Activated CD4-positive, CD25-positive, alpha-beta regulatory T cell treated with anti-CD3 and anti-CD28 coated beads, Interleukin-2, amount 50 U/mL, for 16 hours (primary cell): ENCODE measurements around the gene PWP2.
"Not testable (repeated sequence)": the region's sequence is repeated elsewhere in the genome, so short reads cannot be mapped to it uniquely, and the experiment has no call there.

Experiments
- DNase-seq: peaks from one replicate; pipeline ENCODE4 v3.0.0-alpha.2; 2020; ENCODE audit warnings: low read depth, low spot score

Gene PWP2

DNA sequence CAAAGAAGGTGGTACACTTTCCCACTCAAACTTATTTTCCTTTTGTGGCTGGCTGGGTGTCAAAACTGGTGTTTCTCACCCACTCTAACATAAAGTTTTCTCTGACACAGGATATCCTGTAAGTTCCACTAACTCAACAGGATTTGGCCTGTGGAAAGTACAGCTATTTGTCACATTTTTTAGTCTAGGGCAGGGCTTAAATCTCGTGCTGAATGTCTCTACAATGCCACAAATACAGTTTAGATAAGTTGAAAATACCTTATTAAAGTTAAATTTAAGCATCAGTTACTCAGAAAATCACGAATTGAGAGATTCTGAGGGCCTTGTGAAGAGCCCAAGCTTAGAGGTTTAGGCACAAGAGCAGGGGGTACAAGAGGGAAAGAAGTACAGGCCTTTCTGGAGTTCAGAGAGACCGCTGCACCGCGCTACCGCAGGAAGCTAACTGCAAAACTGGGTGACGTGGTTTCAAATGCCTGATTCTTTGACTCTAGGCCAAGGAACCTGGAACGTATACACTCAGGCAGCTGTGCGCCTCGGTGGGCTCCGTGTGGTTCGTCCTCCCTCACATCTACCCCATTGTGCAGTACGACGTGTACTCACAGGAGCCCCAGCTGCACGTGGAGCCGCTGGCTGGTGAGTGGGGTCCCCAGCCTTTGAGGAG lies 23.4 kb upstream of the PWP2 start:
- DNase-seq = no peak

DNA sequence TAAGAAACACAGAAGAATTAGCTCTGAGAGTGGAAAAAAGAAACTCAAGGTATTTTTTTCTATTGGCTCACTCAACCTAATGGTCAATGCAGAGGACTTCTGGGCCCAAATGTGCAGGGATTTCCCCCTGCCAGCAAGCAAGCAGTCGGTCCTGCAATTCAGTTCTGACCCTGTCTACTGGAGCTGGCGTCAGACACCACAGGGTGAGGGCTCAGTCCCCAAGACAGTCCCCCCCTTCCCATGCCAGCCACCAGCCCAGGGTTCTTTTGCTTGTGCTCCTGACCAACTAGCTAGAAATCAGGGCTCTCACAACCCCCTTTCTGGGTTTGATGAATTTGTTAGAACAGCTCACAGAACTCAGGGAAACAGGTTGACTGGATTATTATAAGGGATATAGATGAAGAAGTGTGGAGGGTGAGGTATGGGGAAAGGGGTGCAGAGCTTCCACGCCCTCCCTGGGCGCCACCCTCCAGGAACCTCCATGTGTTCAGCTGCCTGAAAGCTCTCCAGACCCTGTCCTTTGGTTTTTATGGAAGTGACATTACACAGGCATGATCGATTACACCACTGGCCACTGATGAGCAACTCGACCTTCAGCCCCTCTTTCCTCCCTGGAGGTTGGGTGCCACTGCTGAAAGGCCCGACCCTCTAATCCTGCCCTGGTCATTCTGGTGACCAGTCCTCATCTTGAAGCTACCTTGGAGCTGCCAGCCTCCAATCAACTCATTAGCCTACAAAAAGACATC lies 22.5 kb upstream of the PWP2 start:
- DNase-seq = no peak

DNA sequence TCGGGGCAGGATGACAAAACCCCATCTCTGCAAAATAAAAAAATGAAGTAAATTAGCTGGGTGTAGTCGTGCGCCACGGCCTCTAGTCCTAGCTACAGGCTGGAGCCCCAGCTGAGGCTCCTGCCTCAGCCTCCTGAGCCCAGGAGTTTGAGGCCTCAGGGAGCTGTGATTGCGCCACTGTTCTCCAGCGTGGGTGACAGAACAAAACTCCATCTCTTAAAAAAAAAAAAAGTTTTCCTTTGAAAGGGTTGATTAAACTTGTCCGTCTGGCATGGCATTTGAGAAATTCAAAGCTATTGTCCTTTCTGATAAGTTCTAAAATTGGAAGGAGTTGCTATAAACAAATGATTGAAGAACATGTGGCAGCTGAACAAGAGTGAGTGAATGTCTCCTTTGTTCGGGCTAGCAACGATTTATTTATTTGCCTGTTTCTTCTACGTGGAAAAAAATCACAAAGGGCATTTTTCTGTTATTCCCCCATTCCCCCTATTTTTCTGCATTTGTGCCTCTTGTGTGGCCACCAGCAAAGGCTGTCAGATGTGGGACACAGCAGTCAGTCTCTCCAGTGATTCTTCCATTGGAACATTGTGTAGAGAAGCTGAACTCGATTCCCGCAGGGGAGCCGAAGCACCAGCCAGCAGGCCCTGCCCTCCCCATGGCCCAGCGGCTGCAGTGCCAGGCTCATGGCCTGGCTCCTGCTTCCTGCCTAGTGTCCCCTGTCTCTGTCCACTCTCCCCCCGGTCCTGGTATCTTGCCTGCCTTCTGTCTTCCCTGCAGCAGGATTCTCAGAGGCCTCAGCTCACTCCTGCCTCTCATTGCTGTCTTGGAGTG lies 21.5 kb upstream of the PWP2 start:
- no peak for DNase-seq

DNA sequence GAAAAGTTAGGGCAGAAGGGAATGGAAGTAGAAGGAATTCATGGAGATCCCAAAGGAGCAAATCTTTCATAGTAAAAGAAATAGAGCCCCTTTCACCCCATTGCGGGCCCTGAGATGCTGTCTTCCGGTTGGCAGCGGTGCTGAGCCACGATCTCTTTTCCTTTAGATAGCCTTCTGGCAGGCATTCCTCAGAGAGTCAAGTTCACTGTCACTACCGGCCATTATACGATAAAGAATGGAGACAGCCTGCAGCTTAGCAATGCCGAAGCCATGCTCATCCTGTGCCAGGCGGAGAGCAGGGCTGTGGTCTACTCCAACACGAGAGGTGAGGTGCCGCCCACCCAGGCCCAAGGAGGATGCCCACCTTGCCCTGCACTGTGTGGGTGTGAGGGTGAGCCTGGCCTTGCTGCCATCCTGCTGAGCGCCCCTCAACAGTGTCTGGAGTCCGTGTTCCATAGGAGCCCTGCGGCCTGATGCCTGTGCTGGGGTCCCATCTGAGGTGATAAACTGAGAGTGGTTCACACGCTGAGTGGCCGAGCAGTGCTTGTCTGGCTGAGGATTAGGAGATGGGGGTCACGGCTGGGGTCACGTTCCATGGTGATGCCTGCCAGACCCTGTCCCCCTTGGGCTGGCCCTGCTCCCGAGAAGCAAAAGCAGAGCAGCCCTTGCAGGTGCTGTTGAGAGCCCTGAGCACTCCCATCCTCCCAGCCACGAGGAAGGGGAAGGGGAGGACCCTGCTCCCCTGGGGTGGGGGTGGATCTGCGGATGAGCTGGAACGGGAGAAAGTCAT lies 20.4 kb upstream of the PWP2 start:
- no peak for DNase-seq

DNA sequence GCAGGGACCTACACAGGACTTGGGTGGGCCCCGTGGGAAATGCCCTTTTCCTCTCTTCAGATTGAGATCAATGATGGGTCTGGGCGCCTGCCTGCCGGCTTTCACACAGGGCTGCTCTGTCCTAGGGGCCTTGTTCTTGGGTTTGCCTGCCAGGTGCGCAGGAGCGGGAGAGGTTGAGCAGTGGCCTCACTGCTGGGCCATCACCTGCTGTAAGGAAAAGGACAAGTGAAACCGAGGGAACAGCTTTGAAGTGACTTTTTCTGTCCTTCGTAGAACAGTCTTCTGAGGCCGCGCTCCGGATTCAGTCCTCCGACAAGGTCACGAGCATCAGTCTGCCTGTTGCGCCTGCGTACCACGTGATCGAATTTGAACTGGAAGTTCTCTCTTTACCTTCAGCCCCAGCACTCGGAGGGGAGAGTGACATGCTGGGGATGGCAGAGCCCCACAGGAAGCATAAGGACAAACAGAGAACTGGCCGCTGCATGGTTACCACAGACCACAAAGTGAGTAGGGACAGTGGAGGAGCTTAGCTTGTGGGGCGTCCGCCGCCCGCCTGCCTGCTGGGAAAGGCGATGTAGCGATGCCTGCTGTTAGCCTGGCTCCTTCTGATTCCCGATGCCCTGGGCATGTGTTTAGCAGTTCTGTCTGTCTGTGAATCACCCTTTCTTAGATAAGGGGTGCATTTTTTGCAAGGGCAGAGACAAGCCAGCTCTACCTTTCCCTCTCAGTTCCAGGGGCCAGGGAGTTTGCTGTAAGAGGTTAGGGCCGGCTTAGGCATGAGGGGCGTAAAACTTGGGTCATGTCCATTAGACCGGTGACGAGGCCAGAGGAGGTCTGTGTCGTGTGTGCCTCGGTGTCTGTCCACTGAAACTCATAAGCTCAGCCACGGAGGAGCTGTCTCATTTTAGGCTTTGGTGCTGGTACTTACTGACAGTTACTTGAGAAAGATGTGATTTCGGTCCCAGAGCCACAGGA lies 19.5 kb upstream of the PWP2 start:
- no peak for DNase-seq

DNA sequence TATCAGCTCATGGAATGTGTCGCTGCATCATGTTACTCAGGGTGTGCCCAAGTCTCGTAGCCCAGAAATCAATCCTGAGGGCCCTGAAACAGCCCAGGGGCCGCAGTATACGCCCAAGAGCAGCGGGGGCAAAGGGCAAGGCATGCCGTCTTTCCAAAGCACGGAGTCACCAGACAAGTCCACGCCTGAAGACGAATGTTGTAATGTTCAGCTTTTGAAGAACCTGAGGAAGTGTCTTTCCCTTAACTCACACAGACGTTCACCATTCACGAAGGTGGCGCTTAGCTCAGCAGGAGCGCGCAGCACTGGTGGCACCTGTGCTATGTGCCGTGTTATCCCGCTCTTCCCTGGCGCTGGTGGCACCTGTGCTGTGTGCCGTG lies 18.8 kb upstream of the PWP2 start:
- no peak for DNase-seq

DNA sequence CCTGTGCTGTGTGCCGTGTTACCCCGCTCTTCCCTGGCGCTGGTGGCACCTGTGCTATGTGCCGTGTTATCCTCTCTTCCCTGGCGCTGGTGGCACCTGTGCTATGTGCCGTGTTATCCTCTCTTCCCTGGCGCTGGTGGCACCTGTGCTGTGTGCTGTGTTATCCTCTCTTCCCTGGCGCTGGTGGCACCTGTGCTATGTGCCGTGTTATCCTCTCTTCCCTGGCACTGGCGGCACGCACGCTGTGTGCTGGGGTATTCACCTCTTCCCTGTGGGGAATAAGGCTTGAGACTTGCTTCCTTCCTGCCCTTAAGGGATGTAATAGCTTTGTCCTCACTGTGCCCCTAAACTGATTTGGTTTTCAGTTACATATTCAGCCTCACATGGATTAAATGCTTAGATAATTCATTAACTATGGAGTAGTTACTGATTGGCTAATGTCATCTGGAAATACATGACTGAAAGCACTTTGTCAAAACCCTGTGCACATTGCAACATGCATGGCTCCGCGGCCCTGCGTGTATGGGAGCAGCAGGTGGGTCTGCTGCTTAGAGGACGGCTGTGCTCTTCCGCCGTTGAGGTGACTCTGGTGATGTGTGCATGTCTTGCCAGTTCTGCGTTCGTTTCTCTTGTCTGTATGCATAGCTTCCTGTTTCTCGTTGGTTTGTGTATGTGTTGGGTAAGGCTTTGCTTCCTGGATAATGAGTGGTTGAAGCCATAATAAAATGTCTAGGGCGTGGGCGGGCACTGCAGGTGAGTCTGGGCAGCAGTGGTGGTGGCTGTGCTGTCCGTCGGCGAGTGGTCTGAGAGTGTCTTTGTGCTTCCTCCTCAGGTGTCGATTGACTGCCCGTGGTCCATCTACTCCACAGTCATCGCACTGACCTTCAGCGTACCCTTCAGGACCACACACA lies 17.9 kb upstream of the PWP2 start:
- DNase-seq = peak; percentile 13

DNA sequence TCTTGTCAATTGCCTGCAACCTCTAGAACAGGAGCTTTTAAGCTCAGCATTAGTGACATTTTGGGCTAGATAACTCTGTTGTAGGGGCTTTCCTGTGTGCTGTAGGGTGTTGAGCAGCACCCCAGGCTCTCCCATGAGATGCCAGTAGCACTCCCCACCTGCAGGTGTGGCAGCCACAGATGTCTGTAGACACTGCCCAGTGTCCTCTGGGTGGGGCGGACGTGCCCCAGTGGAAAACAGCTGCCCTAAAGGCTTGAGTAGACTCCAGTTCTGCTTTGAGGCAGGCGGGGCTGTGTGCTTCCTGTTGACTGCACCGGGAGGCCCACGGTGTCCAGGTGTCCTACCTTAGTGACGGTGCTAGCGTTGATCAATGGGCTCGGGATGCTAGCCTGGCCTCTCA lies 16.9 kb upstream of the PWP2 start:
- no peak for DNase-seq

DNA sequence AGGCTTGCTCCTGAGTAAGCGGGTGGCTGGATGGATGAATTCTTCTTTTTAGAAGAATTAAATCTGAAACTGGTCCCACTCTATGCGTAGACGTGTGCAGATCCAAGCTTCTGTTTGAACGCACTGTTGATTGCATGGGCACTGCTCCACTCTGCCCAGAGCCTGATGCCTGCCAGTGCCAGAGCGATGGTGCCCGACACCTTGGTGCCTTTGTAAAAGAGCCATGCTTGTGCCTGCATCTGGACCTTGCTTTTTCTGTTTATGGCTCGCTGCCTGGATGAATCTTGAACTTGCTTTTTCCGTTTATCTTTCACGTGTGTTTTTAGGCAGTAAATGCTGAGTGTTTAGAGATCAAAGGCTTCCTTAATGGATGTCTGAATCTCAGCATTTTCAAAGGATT lies 15.0 kb upstream of the PWP2 start:
- no peak for DNase-seq

DNA sequence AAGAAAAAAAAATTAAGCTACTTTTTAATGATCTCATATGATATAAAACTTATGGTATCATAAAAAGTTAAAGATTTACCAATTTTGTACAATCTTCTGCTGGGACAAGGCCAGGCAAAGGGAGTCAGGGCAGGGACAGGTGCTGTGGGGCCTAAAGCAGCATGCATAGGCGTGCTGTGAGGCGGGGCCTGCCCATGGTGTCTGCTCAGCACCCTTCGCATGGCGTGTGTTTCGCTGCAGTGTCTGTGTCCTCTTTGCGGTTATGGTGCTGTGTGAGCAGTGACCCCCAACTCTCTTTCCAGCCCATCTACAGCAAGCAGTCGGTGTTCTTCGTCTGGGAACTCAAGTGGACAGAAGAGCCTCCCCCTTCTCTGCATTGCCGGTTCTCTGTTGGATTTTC lies 13.4 kb upstream of the PWP2 start:
- no peak for DNase-seq

DNA sequence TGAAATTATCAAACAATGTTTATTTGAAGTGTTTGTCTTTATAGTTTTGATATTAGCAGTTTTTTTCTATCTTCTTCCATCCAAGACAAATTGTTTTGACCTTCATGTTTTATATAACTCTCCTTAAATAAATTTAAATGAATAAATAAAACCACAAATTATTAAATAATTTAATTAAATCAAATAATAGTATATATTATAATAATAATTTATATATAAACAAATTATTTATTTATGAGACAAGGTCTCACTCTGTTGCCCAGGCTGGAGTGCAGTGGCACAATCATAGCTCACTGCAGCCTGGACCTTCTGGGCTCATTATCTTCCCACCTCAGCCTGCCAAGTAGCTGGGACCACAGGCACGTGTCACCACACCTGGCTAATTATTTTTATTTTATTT lies 12.4 kb upstream of the PWP2 start:
- DNase-seq = no peak

DNA sequence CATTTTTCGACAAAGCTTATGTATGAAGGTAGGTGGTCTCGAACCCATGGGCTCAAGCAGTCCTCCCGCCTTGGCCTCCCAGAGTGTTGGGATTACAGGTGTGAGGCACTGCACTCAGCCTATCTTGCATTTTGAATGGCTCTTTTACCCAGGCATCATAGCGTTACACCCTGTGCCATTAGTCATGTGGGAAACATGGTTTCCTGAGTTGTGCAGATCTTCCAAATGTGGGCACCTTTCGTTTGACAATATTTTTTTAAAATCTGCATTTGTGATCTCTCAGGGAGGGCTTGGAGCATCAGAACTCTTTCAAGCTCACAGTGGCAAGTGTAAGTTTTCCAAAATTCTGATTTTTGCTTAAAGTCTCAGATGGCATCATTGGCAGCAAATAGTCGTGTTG lies 8.7 kb upstream of the PWP2 start:
- DNase-seq = not testable (repeated sequence)

DNA sequence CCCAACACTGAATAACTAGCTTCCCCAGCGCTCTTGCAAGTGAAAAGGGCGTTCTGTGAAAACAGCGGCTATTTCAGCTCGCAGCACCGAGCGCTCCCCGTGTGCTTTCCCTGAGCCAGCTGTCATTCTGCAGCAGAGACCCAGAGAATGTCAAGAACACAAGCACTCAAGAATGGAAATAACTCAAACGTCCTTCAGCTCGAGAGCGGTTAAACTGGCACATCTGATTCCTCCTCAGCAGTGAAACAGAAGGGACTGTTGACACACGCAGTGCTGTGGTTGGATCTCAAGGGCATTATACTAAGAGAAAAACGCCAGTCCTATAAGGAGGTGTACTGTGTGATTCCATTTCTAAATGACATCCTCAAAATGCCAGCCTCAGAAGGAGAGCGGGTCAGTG lies 8.2 kb upstream of the PWP2 start:
- DNase-seq = not testable (repeated sequence)

DNA sequence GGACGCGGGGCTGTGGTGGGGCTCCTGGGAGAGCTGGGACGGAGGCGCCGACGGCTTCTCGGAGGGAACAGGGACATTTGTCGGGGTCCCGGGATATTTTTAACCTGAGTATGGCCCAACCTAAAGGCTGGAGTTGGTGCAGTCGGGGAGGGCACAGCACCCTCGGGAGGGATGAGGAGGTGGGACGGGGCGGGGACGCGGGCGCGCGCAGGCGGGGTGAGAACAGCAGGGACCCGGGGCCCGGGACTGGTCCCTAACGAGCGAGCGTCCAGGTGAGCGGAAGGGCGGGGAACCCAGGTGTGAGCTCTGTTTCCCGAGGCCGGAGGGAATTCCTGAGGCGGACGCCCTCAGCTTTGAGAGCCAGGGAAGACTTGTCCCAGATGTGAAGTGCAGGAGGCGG lies 390 bp downstream of the PWP2 start:
- not testable (repeated sequence) for DNase-seq

DNA sequence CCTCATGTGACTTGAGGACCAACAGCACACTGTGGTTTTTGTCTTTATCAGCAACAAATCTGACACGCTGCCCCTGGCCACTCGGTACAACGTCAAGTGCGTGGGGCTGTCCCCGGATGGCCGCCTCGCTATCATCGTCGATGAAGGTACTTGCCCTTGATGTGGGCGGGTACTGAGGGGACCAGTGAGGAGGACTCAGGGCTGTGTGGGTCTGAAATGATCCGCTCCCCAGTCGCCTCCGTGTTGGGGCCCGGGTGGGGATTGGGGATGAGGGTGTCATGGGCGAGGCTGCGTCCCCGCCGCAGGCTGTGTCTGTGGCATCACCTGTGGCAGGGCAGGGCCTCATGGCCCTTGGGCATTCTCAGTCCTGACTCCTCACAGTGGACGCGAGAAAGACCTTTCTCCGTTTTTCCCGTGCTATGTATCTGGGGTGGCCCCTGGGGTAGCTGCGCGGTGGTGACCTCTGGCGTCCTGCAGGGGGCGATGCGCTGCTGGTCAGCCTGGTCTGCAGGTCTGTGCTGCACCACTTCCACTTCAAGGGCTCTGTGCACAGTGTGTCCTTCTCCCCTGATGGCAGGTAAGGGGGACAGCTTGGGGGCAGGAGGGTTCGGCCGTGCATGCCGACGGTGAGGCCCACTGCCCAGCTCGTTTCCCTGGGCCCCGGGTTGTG lies 6.6 kb downstream of the PWP2 start:
- DNase-seq = not testable (repeated sequence)

DNA sequence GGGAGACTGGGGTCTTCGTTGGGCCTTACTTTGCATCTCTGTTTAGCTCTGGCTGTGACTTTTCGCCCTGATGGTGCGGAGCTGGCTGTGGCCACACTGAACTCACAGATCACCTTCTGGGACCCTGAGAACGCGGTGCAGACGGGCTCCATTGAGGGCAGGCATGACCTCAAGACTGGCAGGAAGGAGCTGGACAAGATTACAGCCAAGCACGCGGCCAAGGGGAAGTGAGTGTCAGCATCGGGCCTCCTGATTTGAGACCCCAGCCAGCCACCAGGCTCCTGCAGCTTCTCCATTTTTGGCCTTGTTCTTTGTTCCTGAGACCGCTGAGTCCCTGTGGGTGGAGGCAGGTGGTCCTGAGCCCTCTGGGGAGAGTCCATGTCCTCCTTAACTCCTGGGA lies 14.9 kb downstream of the PWP2 start:
- not testable (repeated sequence) for DNase-seq

DNA sequence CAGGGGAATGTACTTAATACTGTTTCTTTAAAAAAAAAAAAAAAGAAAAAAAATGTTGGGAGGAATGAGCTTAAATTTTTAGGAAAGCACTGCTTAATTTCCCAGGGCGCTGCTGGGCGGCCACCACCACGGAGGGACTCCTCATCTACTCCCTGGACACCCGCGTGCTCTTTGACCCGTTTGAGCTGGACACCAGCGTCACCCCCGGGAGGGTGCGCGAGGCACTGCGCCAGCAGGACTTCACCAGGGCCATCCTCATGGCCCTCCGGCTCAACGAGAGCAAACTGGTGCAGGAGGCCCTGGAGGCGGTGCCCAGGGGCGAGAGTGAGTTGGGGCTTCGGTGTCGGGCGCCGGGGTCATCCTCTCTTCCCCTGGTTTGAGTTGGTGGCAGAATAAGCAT lies 20.6 kb downstream of the PWP2 start:
- DNase-seq = not testable (repeated sequence)

DNA sequence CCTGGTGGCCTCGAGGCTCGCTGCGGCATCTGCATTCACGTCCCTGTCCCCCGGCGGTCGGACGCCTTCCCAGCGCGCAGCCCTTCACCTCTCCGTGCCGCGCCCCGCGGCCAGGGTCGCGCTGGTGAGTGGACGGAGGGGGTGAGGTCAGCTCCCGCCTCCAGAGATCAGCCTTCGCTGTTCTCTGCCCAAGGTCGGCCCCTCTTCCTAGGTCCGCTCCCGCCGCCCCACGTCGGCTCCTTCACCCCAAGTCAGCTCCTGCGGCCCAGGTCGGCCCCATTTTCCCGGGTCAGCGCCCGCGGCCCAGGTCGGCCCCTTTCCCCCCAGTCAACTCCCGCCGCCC lies 26.5 kb downstream of the PWP2 start:
- DNase-seq = not testable (repeated sequence)

DNA sequence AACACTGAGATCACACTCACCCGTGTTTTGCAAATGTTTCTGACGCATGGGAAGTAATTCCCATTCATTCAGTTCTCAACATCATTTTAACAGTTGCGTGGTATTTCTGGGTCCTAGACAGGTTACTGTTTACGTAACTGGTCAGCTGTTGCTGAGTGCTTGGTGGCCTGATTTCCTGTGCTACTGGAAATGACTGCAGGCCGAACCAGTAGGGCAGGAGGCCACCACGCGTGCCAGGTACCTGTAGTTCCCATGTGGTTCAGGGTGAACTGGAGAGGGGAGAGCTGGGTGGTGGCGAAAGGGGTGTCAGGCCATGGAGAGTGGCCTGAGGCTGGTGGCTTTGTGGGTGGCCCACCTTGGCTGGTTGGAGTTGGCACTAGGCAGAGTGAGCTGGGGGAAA lies 27.5 kb downstream of the PWP2 start:
- not testable (repeated sequence) for DNase-seq
